Measurements from ENCODE around the gene RGMA. TPM values are rescaled to one million over a fixed set of nuclear protein-coding genes. Genes with fewer than 3 reads are reported as not detected.

The RGMA gene
- total and polyA plus RNA-seq, 2 donors (not counting 1 experiment from before 2014, with no cell fraction given) = 0.27 to 1.5 TPM

- Histone ChIP-seq H3K9me3 (ENCODE audit: control insufficient read depth, insufficient read depth, low read depth, low read length) (no peaks in the 10 kb centered on the region), H3K4me3 (replicated peaks in 1 of 4; ENCODE audit: control extremely low read depth in 1 of 4, insufficient read depth in 1 of 4, low read depth in 3 of 4, low read length in 4 of 4) (peak overlapping the region; percentile 10 to 85 (median 66)), H3K36me3 (ENCODE audit: control insufficient read depth, insufficient read depth, low read length) (no peaks in the 10 kb centered on the region), H4K20me1 (ENCODE audit: control insufficient read depth, extremely low read depth, insufficient read depth, low read length) (no peaks in the 10 kb centered on the region), H3K4me1 (ENCODE audit: control insufficient read depth, extremely low read depth, insufficient read depth, low read length) (no peaks in the 10 kb centered on the region), H3K4me2 (ENCODE audit: extremely low read depth, insufficient read depth, low read length) (peak overlapping the region; percentile 93), H3K27ac (ENCODE audit: insufficient read depth, low read length) (no peak overlapping the region), H3K9ac (ENCODE audit: insufficient read depth, low read length) (no peak overlapping the region), H3K27me3 (ENCODE audit: control insufficient read depth, insufficient read depth, low read length) (peaks cover 16% of the 10 kb centered on the region), H2AFZ (ENCODE audit: low read length) (no peak overlapping the region), H3K79me2 (ENCODE audit: control insufficient read depth, insufficient read depth, low read length) (no peaks in the 10 kb centered on the region)
- peak; percentile 17 to 38 for DNase-seq (ENCODE audit: low read depth in 2 of 2)
- TF ChIP-seq EZH2 (IDR thresholded peaks at IDR 0.05; ENCODE audit: low read length, missing control alignments) (no peak), CTCF (conservative IDR thresholded peaks at IDR 0.05 in 1 of 2, IDR thresholded peaks at IDR 0.05 in 1 of 2; ENCODE audit: low read depth in 1 of 2, low read length in 2 of 2) (no peak)
Observed at GRCh38 chr15:93071469-93071936, 17.5 kb downstream of the RGMA start.

- H3K27ac ChIP-seq (ENCODE audit: insufficient read depth, low read length) = no peak overlapping the region
- H3K79me2 ChIP-seq (ENCODE audit: control insufficient read depth, insufficient read depth, low read length) = no peaks in the 10 kb centered on the region
- H3K27me3 ChIP-seq (ENCODE audit: control insufficient read depth, insufficient read depth, low read length) = peaks cover 16% of the 10 kb centered on the region
- no peak for TF ChIP-seq EZH2 (IDR thresholded peaks at IDR 0.05; ENCODE audit: low read length, missing control alignments)
- no peak overlapping the region for H3K9ac ChIP-seq (ENCODE audit: insufficient read depth, low read length)
- no peak overlapping the region for H3K4me2 ChIP-seq (ENCODE audit: extremely low read depth, insufficient read depth, low read length)
- H3K4me1 ChIP-seq (ENCODE audit: control insufficient read depth, extremely low read depth, insufficient read depth, low read length) = no peaks in the 10 kb centered on the region
- DNase-seq (ENCODE audit: low read depth in 2 of 2) = no peak
- H2AFZ ChIP-seq (ENCODE audit: low read length) = no peak overlapping the region
- H3K9me3 ChIP-seq (ENCODE audit: control insufficient read depth, insufficient read depth, low read depth, low read length) = no peaks in the 10 kb centered on the region
- H3K36me3 ChIP-seq (ENCODE audit: control insufficient read depth, insufficient read depth, low read length) = no peaks in the 10 kb centered on the region
- no peaks in the 10 kb centered on the region for H4K20me1 ChIP-seq (ENCODE audit: control insufficient read depth, extremely low read depth, insufficient read depth, low read length)
- H3K4me3 ChIP-seq (replicated peaks in 1 of 4; ENCODE audit: control extremely low read depth in 1 of 4, insufficient read depth in 1 of 4, low read depth in 3 of 4, low read length in 4 of 4) = peak overlapping the region in 2 of 4 experiments; percentile 69 to 85
Observed at GRCh38 chr15:93070551-93071296, 18.3 kb downstream of the RGMA start.

GRCh38 chr15:93070132-93070531 lies 18.9 kb downstream of the RGMA start:
- no peaks in the 10 kb centered on the region for H4K20me1 ChIP-seq (ENCODE audit: control insufficient read depth, extremely low read depth, insufficient read depth, low read length)
- H3K79me2 ChIP-seq (ENCODE audit: control insufficient read depth, insufficient read depth, low read length) = no peaks in the 10 kb centered on the region
- no peaks in the 10 kb centered on the region for H3K9me3 ChIP-seq (ENCODE audit: control insufficient read depth, insufficient read depth, low read depth, low read length)
- TF ChIP-seq CTCF (conservative IDR thresholded peaks at IDR 0.05 in 1 of 2, IDR thresholded peaks at IDR 0.05 in 1 of 2; ENCODE audit: low read depth in 1 of 2, low read length in 2 of 2) = no peak
- TF ChIP-seq EZH2 (IDR thresholded peaks at IDR 0.05; ENCODE audit: low read length, missing control alignments) = no peak
- H2AFZ ChIP-seq (ENCODE audit: low read length) = no peak overlapping the region
- no peaks in the 10 kb centered on the region for H3K4me1 ChIP-seq (ENCODE audit: control insufficient read depth, extremely low read depth, insufficient read depth, low read length)
- H3K27ac ChIP-seq (ENCODE audit: insufficient read depth, low read length) = no peak overlapping the region
- no peak overlapping the region for H3K4me2 ChIP-seq (ENCODE audit: extremely low read depth, insufficient read depth, low read length)
- no peak overlapping the region for H3K4me3 ChIP-seq (replicated peaks in 1 of 4; ENCODE audit: control extremely low read depth in 1 of 4, insufficient read depth in 1 of 4, low read depth in 3 of 4, low read length in 4 of 4)
- no peak for DNase-seq (ENCODE audit: low read depth in 2 of 2)
- H3K36me3 ChIP-seq (ENCODE audit: control insufficient read depth, insufficient read depth, low read length) = no peaks in the 10 kb centered on the region
- H3K27me3 ChIP-seq (ENCODE audit: control insufficient read depth, insufficient read depth, low read length) = peaks cover 16% of the 10 kb centered on the region
- no peak overlapping the region for H3K9ac ChIP-seq (ENCODE audit: insufficient read depth, low read length)
